ENCODE data around the gene LRRC4C.

DNA sequence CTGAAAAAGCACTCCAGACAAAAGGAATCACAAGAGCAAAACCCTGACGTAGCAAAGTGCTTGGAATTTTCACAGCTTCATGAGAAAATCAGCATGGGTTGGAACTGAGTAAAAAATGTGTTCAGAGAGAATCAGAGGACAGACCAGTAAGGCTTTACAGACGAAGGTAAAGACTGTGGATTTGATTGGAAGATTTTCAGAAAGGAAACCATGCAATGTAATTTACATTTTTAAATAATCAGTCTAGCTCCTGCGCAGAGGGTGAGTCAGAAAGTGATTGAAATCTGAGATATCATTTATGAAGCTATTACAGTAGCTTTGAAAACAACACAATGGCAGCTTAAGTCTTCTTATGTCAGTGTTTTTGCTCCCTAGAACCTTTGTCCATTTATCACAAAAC lies 1122.3 kb downstream of the LRRC4C start:
- TF ChIP-seq CTCF (conservative IDR thresholded peaks at IDR 0.05; ENCODE audit: low read depth, low read length) (no peak), EZH2phosphoT487 (IDR thresholded peaks at IDR 0.05; ENCODE audit: borderline replicate concordance, low read length) (no peak), EZH2 (IDR thresholded peaks at IDR 0.05; ENCODE audit: low read length, unreplicated experiment) (no peak)
